Fibroblast of mammary gland (primary cell): ENCODE results near the gene SOST.
A peak's percentile ranks its signal among the peaks of the same experiment; 100 is the strongest.

Source experiments
- DNase-seq: peaks from one replicate; pipeline ENCODE4 v3.0.0-alpha.2; 2010; ENCODE audit warnings: low read depth
- H3K4me3 ChIP-seq: 2 replicates; pipeline ENCODE4 v1.5.1; 2011; ENCODE audit warnings: low read depth, mild to moderate bottlenecking, low read length, moderate library complexity; ENCODE audit not compliant: control insufficient read depth
- CTCF ChIP-seq: conservative IDR thresholded peaks from 2 replicates; pipeline ENCODE4 v1.5.1; 2011; ENCODE audit warnings: low read depth, low read length, inconsistent platforms; ENCODE audit not compliant: control insufficient read depth, insufficient read depth

SOST gene

GRCh38 chr17:43758086-43758485, 505 bp downstream of the SOST start:
- H3K4me3 ChIP-seq: no peak overlapping the region
- no peak for TF ChIP-seq CTCF
- no peak for DNase-seq

GRCh38 chr17:43757171-43757660, 1.4 kb downstream of the SOST start:
- DNase-seq: no peak
- H3K4me3 ChIP-seq: no peak overlapping the region
- TF ChIP-seq CTCF: no peak

- no peak for TF ChIP-seq CTCF
- no peak overlapping the region for H3K4me3 ChIP-seq
- DNase-seq: no peak
These were observed 2.4 kb downstream of the SOST start for GRCh38 chr17:43756201-43756600.

GRCh38 chr17:43755389-43755875, 3.2 kb downstream of the SOST start:
- DNase-seq: no peak
- TF ChIP-seq CTCF: no peak
- H3K4me3 ChIP-seq: no peak overlapping the region

DNA sequence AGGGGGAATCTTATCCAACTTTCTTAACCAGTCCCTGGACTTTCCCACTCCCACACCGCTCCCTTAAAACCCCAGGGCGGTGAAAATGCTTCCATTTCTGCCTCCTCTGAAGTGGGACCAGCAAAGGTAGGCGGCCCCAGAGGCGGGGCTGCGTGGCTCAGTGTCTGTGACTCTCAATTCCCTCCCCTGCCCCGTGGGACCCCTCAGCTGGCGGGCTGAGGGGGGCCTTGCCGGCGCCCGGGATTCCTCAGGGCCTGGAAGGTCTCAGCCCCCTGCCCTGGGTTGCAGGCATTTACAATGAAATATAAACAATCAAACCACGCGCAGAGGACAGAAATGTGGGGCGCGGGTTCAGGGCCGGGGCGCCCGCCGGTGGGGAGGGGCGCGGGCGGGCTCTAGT, 3.6 kb downstream of the SOST start:
- DNase-seq: no peak
- H3K4me3 ChIP-seq: no peak overlapping the region
- no peak for TF ChIP-seq CTCF

GRCh38 chr17:43753493-43754129, 5.0 kb downstream of the SOST start:
- H3K4me3 ChIP-seq: no peak overlapping the region
- no peak for TF ChIP-seq CTCF
- DNase-seq: peak; percentile 39
